Panc1 (cell line): Measurements from ENCODE around the gene SALL4. TPM values are rescaled to one million over a fixed set of nuclear protein-coding genes. Genes with fewer than 3 reads are reported as not detected.

Experiments
- ATAC-seq: fragments of 200-7000 bp; cut with Tn5 transposase; 2 replicates; pipeline ENCODE4 v1.9.1; 2020; ENCODE audit warnings: mild to moderate bottlenecking, moderate library complexity
- BruUV-seq: library from RNA; stranded (reverse); fragments of 400-500 nt; replicated peaks from 2 replicates; lab custom pipeline; 2021; lab: Mats Ljungman, UMichigan
- CTCF ChIA-PET: fragments of 300-600 bp; sonication (Branson Sonifier 250); formaldehyde crosslinking; loops from one replicate; lab custom pipeline; 2022; ENCODE audit warnings: antibody characterized with exemption; lab: Charles Lee
- POLR2A ChIA-PET: fragments of 300-600 bp; sonication (Branson Sonifier 250); formaldehyde crosslinking; loops from one replicate; lab custom pipeline; 2022; ENCODE audit warnings: antibody characterized with exemption; lab: Charles Lee
- DNase-seq: peaks from one replicate; pipeline ENCODE4 v3.0.0-alpha.2; 2010; ENCODE audit warnings: low read depth, low spot score
- H3K27ac ChIP-seq: 2 replicates; pipeline ENCODE4 v1.5.1; 2011; ENCODE audit warnings: mild to moderate bottlenecking, low read length, inconsistent platforms
- H3K27me3 ChIP-seq: fragments of 200-500 bp; sonication (Bioruptor generic); 2 replicates; pipeline ENCODE4 v1.6.0; 2014; ENCODE audit warnings: low read length, inconsistent platforms; ENCODE audit not compliant: control insufficient read depth, insufficient read depth
- H3K36me3 ChIP-seq: fragments of 200-500 bp; sonication (Bioruptor generic); 2 replicates; pipeline ENCODE4 v1.5.1; 2014; ENCODE audit warnings: inconsistent platforms, mild to moderate bottlenecking, low read length, moderate library complexity; ENCODE audit not compliant: control insufficient read depth, insufficient read depth
- H3K4me1 ChIP-seq: 2 replicates; pipeline ENCODE4 v1.5.1; 2011; ENCODE audit warnings: inconsistent platforms, mild to moderate bottlenecking, low read length, moderate library complexity; ENCODE audit not compliant: control insufficient read depth, insufficient read depth
- H3K4me3 ChIP-seq, 2 experiments: 2 replicates each; pipeline ENCODE4 v1.5.1; 2011 to 2012; ENCODE audit warnings: low read depth in 2 of 2, low read length in 2 of 2, mild to moderate bottlenecking in 2 of 2, inconsistent platforms in 1 of 2, moderate library complexity in 1 of 2
- H3K9me3 ChIP-seq: fragments of 200-500 bp; sonication (Bioruptor generic); 2 replicates; pipeline ENCODE4 v1.5.1; 2014; ENCODE audit warnings: low read depth, mild to moderate bottlenecking, inconsistent platforms, low read length, moderate library complexity; ENCODE audit not compliant: control insufficient read depth, insufficient read depth
- POLR2AphosphoS5 ChIP-seq: IDR thresholded peaks from 2 replicates; pipeline ENCODE4 v1.6.1; 2012; ENCODE audit warnings: mild to moderate bottlenecking, low read depth, low read length, moderate library complexity
- SIN3A ChIP-seq: IDR thresholded peaks from 2 replicates; pipeline ENCODE4 v1.6.1; 2012; ENCODE audit warnings: low read depth, mild to moderate bottlenecking, low read length, moderate library complexity, borderline replicate concordance; ENCODE audit not compliant: insufficient read depth
- TCF7L2 ChIP-seq: IDR thresholded peaks from 2 replicates; pipeline ENCODE4 v1.6.1; 2011; ENCODE audit warnings: mild to moderate bottlenecking, low read depth, low read length, inconsistent platforms
- in situ Hi-C: cut with HindIII; loops from 2 replicates; pipeline ENCODE4 v1.10.0; 2016; ENCODE audit warnings: low sequenced_read_pairs, low pct_unique_long_range_greater_than_20kb
- intact Hi-C: fragments of 100-400 bp; cut with micrococcal nuclease; formaldehyde crosslinking; loops from one replicate; pipeline ENCODE4 v1.10.0; 2022; ENCODE audit not compliant: unreplicated experiment
- total RNA-seq: library from RNA; stranded (reverse); gene quantifications from one replicate; pipeline ENCODE4 v1.2.1, GENCODE V29; 2021; ENCODE audit not compliant: unreplicated experiment
- TF ChIP-seq, protein P1 (sequence below), 2 experiments: IDR thresholded peaks; 2 replicates each; pipeline ENCODE4 v1.6.1; 2011 to 2012; ENCODE audit warnings: low read depth in 2 of 2, control low read depth in 1 of 2, low read length in 1 of 2, mild to moderate bottlenecking in 1 of 2, moderate library complexity in 1 of 2; ENCODE audit not compliant: insufficient read depth in 1 of 2
- TF ChIP-seq, protein P2 (sequence below): fragments of 450-650 bp; IDR thresholded peaks from 2 replicates; pipeline ENCODE4 v1.5.1; 2017; ENCODE audit warnings: mild to moderate bottlenecking

Gene SALL4
- total RNA-seq, 1 experiment from 2014 or later, result 1.6 TPM

DNA sequence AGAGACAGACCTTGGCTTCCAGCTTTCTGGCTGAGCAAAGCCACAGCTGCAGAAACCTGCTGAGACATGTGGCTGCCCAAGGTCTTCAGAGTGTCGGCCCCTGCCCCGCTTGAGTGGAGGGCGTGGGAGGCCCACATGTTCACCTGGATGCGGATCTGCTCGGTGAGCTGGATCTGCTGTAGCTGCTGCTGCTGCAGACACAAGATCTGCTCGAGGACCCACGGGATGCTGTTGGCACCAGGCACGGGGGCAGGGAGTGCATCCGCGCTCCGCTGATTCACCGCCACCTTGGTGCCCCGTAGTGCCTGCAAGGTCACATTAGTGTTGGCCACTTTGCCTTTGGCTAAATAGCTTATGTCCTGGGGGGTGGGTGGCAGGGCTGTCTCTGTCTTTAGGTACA, 10.7 kb downstream of the SALL4 start:
- no peaks in the 10 kb centered on the region for H3K36me3 ChIP-seq
- H3K9me3 ChIP-seq, result no peaks in the 10 kb centered on the region
- peaks cover 2% of the 10 kb centered on the region; the same call in 1 of the 2 replicates for H3K4me1 ChIP-seq
- ATAC-seq (no peak), DNase-seq (no peak)
- no peaks in the 10 kb centered on the region; the same call in 1 of the 2 replicates for H3K27me3 ChIP-seq
- CTCF ChIA-PET, result no interaction called here
- H3K27ac ChIP-seq, result no peak overlapping the region
- in situ Hi-C loops, result no loop called here
- POLR2A ChIA-PET, result interaction anchor here (0.6 kb wide), 1 partner anchor 27 kb away, joined by 4 read pairs; no protein-coding TSS in a partner anchor
- TF ChIP-seq, protein P1, sequence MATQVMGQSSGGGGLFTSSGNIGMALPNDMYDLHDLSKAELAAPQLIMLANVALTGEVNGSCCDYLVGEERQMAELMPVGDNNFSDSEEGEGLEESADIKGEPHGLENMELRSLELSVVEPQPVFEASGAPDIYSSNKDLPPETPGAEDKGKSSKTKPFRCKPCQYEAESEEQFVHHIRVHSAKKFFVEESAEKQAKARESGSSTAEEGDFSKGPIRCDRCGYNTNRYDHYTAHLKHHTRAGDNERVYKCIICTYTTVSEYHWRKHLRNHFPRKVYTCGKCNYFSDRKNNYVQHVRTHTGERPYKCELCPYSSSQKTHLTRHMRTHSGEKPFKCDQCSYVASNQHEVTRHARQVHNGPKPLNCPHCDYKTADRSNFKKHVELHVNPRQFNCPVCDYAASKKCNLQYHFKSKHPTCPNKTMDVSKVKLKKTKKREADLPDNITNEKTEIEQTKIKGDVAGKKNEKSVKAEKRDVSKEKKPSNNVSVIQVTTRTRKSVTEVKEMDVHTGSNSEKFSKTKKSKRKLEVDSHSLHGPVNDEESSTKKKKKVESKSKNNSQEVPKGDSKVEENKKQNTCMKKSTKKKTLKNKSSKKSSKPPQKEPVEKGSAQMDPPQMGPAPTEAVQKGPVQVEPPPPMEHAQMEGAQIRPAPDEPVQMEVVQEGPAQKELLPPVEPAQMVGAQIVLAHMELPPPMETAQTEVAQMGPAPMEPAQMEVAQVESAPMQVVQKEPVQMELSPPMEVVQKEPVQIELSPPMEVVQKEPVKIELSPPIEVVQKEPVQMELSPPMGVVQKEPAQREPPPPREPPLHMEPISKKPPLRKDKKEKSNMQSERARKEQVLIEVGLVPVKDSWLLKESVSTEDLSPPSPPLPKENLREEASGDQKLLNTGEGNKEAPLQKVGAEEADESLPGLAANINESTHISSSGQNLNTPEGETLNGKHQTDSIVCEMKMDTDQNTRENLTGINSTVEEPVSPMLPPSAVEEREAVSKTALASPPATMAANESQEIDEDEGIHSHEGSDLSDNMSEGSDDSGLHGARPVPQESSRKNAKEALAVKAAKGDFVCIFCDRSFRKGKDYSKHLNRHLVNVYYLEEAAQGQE (IDR thresholded peaks at IDR 0.05; ENCODE audit: insufficient read depth in 1 of 2, low read depth in 2 of 2, low read length in 1 of 2), result no peak
- TF ChIP-seq, protein P2, sequence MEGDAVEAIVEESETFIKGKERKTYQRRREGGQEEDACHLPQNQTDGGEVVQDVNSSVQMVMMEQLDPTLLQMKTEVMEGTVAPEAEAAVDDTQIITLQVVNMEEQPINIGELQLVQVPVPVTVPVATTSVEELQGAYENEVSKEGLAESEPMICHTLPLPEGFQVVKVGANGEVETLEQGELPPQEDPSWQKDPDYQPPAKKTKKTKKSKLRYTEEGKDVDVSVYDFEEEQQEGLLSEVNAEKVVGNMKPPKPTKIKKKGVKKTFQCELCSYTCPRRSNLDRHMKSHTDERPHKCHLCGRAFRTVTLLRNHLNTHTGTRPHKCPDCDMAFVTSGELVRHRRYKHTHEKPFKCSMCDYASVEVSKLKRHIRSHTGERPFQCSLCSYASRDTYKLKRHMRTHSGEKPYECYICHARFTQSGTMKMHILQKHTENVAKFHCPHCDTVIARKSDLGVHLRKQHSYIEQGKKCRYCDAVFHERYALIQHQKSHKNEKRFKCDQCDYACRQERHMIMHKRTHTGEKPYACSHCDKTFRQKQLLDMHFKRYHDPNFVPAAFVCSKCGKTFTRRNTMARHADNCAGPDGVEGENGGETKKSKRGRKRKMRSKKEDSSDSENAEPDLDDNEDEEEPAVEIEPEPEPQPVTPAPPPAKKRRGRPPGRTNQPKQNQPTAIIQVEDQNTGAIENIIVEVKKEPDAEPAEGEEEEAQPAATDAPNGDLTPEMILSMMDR, result no peak
- TF ChIP-seq POLR2AphosphoS5, result no peak
- TF ChIP-seq SIN3A, result no peak
- TF ChIP-seq TCF7L2, result no peak
- intact Hi-C loops, result no loop called here
- BruUV-seq, result no TSS peak
- H3K4me3 ChIP-seq, result no peak overlapping the region

DNA sequence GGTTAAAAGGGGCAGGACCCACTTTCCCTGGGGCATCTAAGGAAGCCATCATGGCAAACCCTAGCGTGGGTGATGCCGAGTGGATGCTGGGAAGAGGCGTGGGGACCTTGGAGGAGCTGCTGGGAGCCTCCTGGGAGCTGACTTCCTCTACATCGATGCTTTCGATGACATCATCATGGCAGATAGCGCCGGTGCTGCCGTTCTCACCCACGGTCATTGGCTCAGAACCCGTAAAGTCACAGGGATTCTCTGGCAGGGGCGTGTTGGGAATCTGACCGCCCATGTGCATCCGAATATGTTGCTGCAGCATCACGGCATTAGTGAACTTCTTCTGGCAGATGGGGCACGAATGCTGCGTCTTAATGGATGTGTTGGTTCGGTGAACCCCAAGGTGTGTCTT, 12.1 kb downstream of the SALL4 start:
- H3K27ac ChIP-seq, result no peak overlapping the region
- no TSS peak for BruUV-seq
- H3K4me1 ChIP-seq, result no peaks in the 10 kb centered on the region
- H3K36me3 ChIP-seq, result no peaks in the 10 kb centered on the region
- POLR2A ChIA-PET, result no interaction called here
- ATAC-seq (no peak), DNase-seq (no peak)
- CTCF ChIA-PET, result no interaction called here
- intact Hi-C loops, result no loop called here
- no peaks in the 10 kb centered on the region for H3K9me3 ChIP-seq
- H3K4me3 ChIP-seq, result no peak overlapping the region
- in situ Hi-C loops, result no loop called here
- no peaks in the 10 kb centered on the region; the same call in 1 of the 2 replicates for H3K27me3 ChIP-seq
- TF ChIP-seq, protein P2, result no peak
- TF ChIP-seq SIN3A (no peak), POLR2AphosphoS5 (no peak), TCF7L2 (no peak)
- TF ChIP-seq, protein P1 (IDR thresholded peaks at IDR 0.05; ENCODE audit: insufficient read depth in 1 of 2, low read depth in 2 of 2, low read length in 1 of 2), result no peak
